IMR-90 (cell line): Measurements from ENCODE around the gene FREM3. TPM values are rescaled to one million over a fixed set of nuclear protein-coding genes. Genes with fewer than 3 reads are reported as not detected.

Experiments used
- ATAC-seq: fragments of 200-7000 bp; cut with Tn5 transposase; 2 replicates; pipeline ENCODE4 v1.9.1; 2020; ENCODE audit warnings: low read depth, mild to moderate bottlenecking, moderate library complexity
- BruUV-seq: library from RNA; stranded (reverse); fragments of 400-500 nt; replicated peaks from 2 replicates; lab custom pipeline; 2021; lab: Mats Ljungman, UMichigan
- CTCF ChIA-PET: fragments of 300-600 bp; formaldehyde crosslinking; extraction: SDS; loops from one replicate; lab custom pipeline; 2021; ENCODE audit warnings: antibody characterized with exemption; lab: Yijun Ruan, JAX
- POLR2A ChIA-PET: fragments of 300-600 bp; sonication (Branson Sonifier 250); formaldehyde crosslinking; loops from one replicate; lab custom pipeline; 2022; ENCODE audit warnings: antibody characterized with exemption; ENCODE audit not compliant: unreplicated experiment; lab: Charles Lee
- DNase-seq: peaks from one replicate; pipeline ENCODE4 v3.0.0; 2013
- H2AFZ ChIP-seq: replicated peaks from 2 replicates; pipeline ENCODE3; 2013; ENCODE audit warnings: low read length, mild to moderate bottlenecking; ENCODE audit not compliant: poor library complexity
- H2AK5ac ChIP-seq: 2 replicates; pipeline ENCODE4 v1.6.1; 2013; ENCODE audit warnings: low read depth, low read length, inconsistent platforms
- H2AK9ac ChIP-seq: replicated peaks from 2 replicates; pipeline ENCODE3; 2013; ENCODE audit warnings: mild to moderate bottlenecking, low read depth, low read length, moderate library complexity; ENCODE audit not compliant: poor library complexity
- H2BK120ac ChIP-seq: 2 replicates; pipeline ENCODE4 v1.6.1; 2013; ENCODE audit warnings: low read depth, low read length, inconsistent platforms
- H2BK15ac ChIP-seq: 3 replicates; pipeline ENCODE4 v1.6.1; 2013; ENCODE audit warnings: low read depth, low read length, inconsistent platforms
- H2BK20ac ChIP-seq: 2 replicates; pipeline ENCODE4 v1.6.1; 2013; ENCODE audit warnings: low read depth, mild to moderate bottlenecking, inconsistent platforms, low read length, moderate library complexity
- H2BK5ac ChIP-seq: 2 replicates; pipeline ENCODE4 v1.6.1; 2013; ENCODE audit warnings: mild to moderate bottlenecking, low read depth, low read length, inconsistent platforms; ENCODE audit not compliant: poor library complexity, severe bottlenecking
- H3K14ac ChIP-seq: replicated peaks from 2 replicates; pipeline ENCODE4 v1.6.1; 2013; ENCODE audit warnings: low read depth, low read length, inconsistent platforms
- H3K18ac ChIP-seq: 2 replicates; pipeline ENCODE4 v1.6.1; 2013; ENCODE audit warnings: low read depth, low read length, control low read depth
- H3K23ac ChIP-seq: 2 replicates; pipeline ENCODE4 v1.6.1; 2013; ENCODE audit warnings: low read depth, low read length, inconsistent platforms
- H3K27ac ChIP-seq: 2 replicates; pipeline ENCODE4 v1.5.1; 2013; ENCODE audit warnings: mild to moderate bottlenecking, control low read depth, low read length; ENCODE audit not compliant: insufficient read depth
- H3K27me3 ChIP-seq: 2 replicates; pipeline ENCODE4 v1.6.1; 2013; ENCODE audit warnings: low read length; ENCODE audit not compliant: control insufficient read depth, insufficient read depth
- H3K36me3 ChIP-seq: 2 replicates; pipeline ENCODE4 v1.6.1; 2013; ENCODE audit warnings: low read length, mixed read lengths; ENCODE audit not compliant: control insufficient read depth, insufficient read depth
- H3K4ac ChIP-seq: 2 replicates; pipeline ENCODE4 v1.6.1; 2013; ENCODE audit warnings: low read depth, low read length, inconsistent platforms
- H3K4me1 ChIP-seq: 2 replicates; pipeline ENCODE4 v1.6.1; 2013; ENCODE audit warnings: low read length, mixed read lengths; ENCODE audit not compliant: control insufficient read depth, insufficient read depth
- H3K4me2 ChIP-seq: 2 replicates; pipeline ENCODE4 v1.6.1; 2013; ENCODE audit warnings: low read depth, mild to moderate bottlenecking, control low read depth, low read length, moderate library complexity
- H3K4me3 ChIP-seq: 2 replicates; pipeline ENCODE4 v1.5.1; 2013; ENCODE audit warnings: low read depth, mild to moderate bottlenecking, control low read depth, low read length, moderate library complexity; ENCODE audit not compliant: insufficient read depth
- H3K56ac ChIP-seq: 2 replicates; pipeline ENCODE4 v1.6.1; 2013; ENCODE audit warnings: low read length, inconsistent platforms; ENCODE audit not compliant: insufficient read depth; ENCODE audit errors: extremely low read depth
- H3K79me1 ChIP-seq, 2 experiments: 2 replicates each; pipeline ENCODE4 v1.6.1; 2013; ENCODE audit warnings: low read length in 2 of 2, inconsistent platforms in 1 of 2, low read depth in 1 of 2
- H3K9ac ChIP-seq: 2 replicates; pipeline ENCODE4 v1.6.1; 2013; ENCODE audit warnings: low read depth, low read length, control low read depth
- H3K9me1 ChIP-seq: 2 replicates; pipeline ENCODE4 v1.6.1; 2013; ENCODE audit warnings: low read length, inconsistent platforms; ENCODE audit not compliant: insufficient read depth
- H3K9me3 ChIP-seq: 2 replicates; pipeline ENCODE4 v1.6.1; 2013; ENCODE audit warnings: low read length; ENCODE audit not compliant: control insufficient read depth, insufficient read depth
- H4K20me1 ChIP-seq: 2 replicates; pipeline ENCODE4 v1.6.1; 2013; ENCODE audit warnings: low read length, inconsistent platforms; ENCODE audit not compliant: insufficient read depth
- H4K5ac ChIP-seq: 2 replicates; pipeline ENCODE4 v1.6.1; 2013; ENCODE audit warnings: mild to moderate bottlenecking, low read depth, low read length, control low read depth
- H4K8ac ChIP-seq, 2 experiments: 2 replicates each; pipeline ENCODE4 v1.6.1; 2013; ENCODE audit warnings: low read depth in 2 of 2, low read length in 2 of 2, control low read depth in 1 of 2, inconsistent platforms in 1 of 2
- H4K91ac ChIP-seq: 2 replicates; pipeline ENCODE4 v1.6.1; 2013; ENCODE audit warnings: low read depth, low read length, inconsistent platforms; ENCODE audit not compliant: insufficient read depth
- BHLHE40 ChIP-seq: fragments of 150-350 bp; IDR thresholded peaks from 2 replicates; pipeline ENCODE4 v1.6.1; 2016; ENCODE audit warnings: mild to moderate bottlenecking, low read depth, low read length
- CEBPB ChIP-seq: IDR thresholded peaks from 2 replicates; pipeline ENCODE4 v1.6.1; 2012; ENCODE audit warnings: low read depth, low read length, improper control_type of control experiment
- CHD1 ChIP-seq: IDR thresholded peaks from 2 replicates; pipeline ENCODE4 v1.6.1; 2012; ENCODE audit warnings: low read depth, low read length, improper control_type of control experiment
- CTCF ChIP-seq: conservative IDR thresholded peaks from 2 replicates; pipeline ENCODE4 v1.5.1; 2012; ENCODE audit warnings: mild to moderate bottlenecking, low read depth, low read length, improper control_type of control experiment
- FOS ChIP-seq: fragments of 150-350 bp; IDR thresholded peaks from 2 replicates; pipeline ENCODE4 v1.6.1; 2016; ENCODE audit warnings: low read depth, low read length
- MAFK ChIP-seq: IDR thresholded peaks from 2 replicates; pipeline ENCODE4 v1.6.1; 2012; ENCODE audit warnings: low read depth, low read length, improper control_type of control experiment
- MAZ ChIP-seq: IDR thresholded peaks from 2 replicates; pipeline ENCODE4 v1.6.1; 2012; ENCODE audit warnings: low read depth, mild to moderate bottlenecking, low read length, improper control_type of control experiment, moderate library complexity, borderline replicate concordance
- MXI1 ChIP-seq: IDR thresholded peaks from 2 replicates; pipeline ENCODE4 v1.6.1; 2012; ENCODE audit warnings: low read depth, mild to moderate bottlenecking, low read length, moderate library complexity, borderline replicate concordance
- NFE2L2 ChIP-seq: fragments of 150-350 bp; IDR thresholded peaks from 2 replicates; pipeline ENCODE4 v1.6.1; 2016; ENCODE audit warnings: low read depth, mild to moderate bottlenecking, low read length
- POLR2A ChIP-seq: IDR thresholded peaks from 2 replicates; pipeline ENCODE4 v1.6.1; 2012; ENCODE audit warnings: mild to moderate bottlenecking, low read depth, low read length
- RAD21 ChIP-seq: IDR thresholded peaks from 2 replicates; pipeline ENCODE4 v1.6.1; 2012; ENCODE audit warnings: low read length, improper control_type of control experiment
- RCOR1 ChIP-seq: IDR thresholded peaks from 2 replicates; pipeline ENCODE4 v1.6.1; 2012; ENCODE audit warnings: mild to moderate bottlenecking, low read length, improper control_type of control experiment; ENCODE audit not compliant: insufficient replicate concordance
- RFX5 ChIP-seq: IDR thresholded peaks from 2 replicates; pipeline ENCODE4 v1.8.0; 2012; ENCODE audit warnings: low read depth, mild to moderate bottlenecking, low read length, moderate library complexity
- SMC3 ChIP-seq: fragments of 150-350 bp; IDR thresholded peaks from 2 replicates; pipeline ENCODE4 v1.6.1; 2016; ENCODE audit warnings: low read depth, mild to moderate bottlenecking, antibody characterized with exemption, low read length, moderate library complexity
- WGBS, 2 experiments: methylation state at CpG; one replicate each; pipeline versions ENCODE4 v1.1.5 to v1.1.7; 2013; ENCODE audit warnings: missing lambda C conversion rate in 2 of 2; ENCODE audit not compliant: insufficient read length in 1 of 2; ENCODE audit errors: extremely low coverage in 2 of 2; 5-methylcytosine and 5-hydroxymethylcytosine counted together
- dilution Hi-C: fragments of 300-500 bp; cut with HindIII; formaldehyde crosslinking; loops from one replicate; pipeline ENCODE4 v1.14.3; 2018; ENCODE audit warnings: low sequenced_read_pairs; ENCODE audit not compliant: unreplicated experiment
- in situ Hi-C: fragments of 300-500 bp; cut with MboI; formaldehyde crosslinking; loops from 3 replicates; pipeline ENCODE4 v1.14.3; 2019; ENCODE audit warnings: low sequenced_read_pairs, inconsistent platforms, mixed read lengths
- intact Hi-C: fragments of 100-400 bp; cut with micrococcal nuclease; formaldehyde crosslinking; loops from 2 replicates; pipeline ENCODE4 v1.10.0; 2022
- polyA plus RNA-seq, 3 experiments: library from polyadenylated mRNA; depleted of rRNA; stranded (reverse); fragments of >200 nt; gene quantifications; 2 replicates each; pipeline ENCODE4 v1.2.3, GENCODE V29; 2012; ENCODE audit warnings: low replicate concordance in 1 of 3
- total RNA-seq: library from RNA; depleted of rRNA; stranded (reverse); fragments of >200 nt; gene quantifications from 2 replicates; pipeline ENCODE4 v1.2.3, GENCODE V29; 2012
- TF ChIP-seq, protein P1 (sequence below): fragments of 150-350 bp; IDR thresholded peaks from 2 replicates; pipeline ENCODE4 v1.6.1; 2016; ENCODE audit warnings: low read depth, mild to moderate bottlenecking, low read length, moderate library complexity, borderline replicate concordance
- TF ChIP-seq, protein P2 (sequence below): fragments of 150-350 bp; IDR thresholded peaks from 2 replicates; pipeline ENCODE4 v1.6.1; 2017; ENCODE audit warnings: mild to moderate bottlenecking, antibody characterized with exemption, low read length, low read depth

Gene FREM3
- total and polyA plus RNA-seq, 2 of the 4 experiments (the other 2 are of a cell fraction), result not detected

DNA sequence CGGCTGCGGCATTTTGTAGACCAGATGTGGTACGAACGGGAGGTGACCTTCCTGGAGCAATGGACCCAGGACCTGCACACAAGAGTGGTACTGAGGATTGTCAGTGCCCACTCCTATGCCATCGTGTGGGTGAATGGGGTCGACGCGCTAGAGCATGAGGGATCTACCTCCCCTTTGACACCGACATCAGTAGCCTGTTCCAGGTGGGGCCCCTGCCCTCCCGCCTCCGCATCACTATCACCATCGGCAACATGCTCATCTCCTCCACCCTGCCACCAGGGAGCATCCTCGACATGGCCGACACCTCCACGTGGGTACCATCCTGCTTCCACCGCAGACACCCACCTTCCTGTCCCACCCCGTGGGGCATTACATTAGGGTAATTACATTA, 140.7 kb downstream of the FREM3 start:
- TF ChIP-seq MAFK (no peak), BHLHE40 (no peak), NFE2L2 (no peak), POLR2A (no peak), CTCF (no peak), RCOR1 (no peak), MXI1 (no peak), FOS (no peak), RFX5 (no peak), MAZ (no peak), RAD21 (no peak), CHD1 (no peak), CEBPB (no peak), SMC3 (no peak)
- TF ChIP-seq, protein P1, sequence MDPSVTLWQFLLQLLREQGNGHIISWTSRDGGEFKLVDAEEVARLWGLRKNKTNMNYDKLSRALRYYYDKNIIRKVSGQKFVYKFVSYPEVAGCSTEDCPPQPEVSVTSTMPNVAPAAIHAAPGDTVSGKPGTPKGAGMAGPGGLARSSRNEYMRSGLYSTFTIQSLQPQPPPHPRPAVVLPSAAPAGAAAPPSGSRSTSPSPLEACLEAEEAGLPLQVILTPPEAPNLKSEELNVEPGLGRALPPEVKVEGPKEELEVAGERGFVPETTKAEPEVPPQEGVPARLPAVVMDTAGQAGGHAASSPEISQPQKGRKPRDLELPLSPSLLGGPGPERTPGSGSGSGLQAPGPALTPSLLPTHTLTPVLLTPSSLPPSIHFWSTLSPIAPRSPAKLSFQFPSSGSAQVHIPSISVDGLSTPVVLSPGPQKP, result no peak
- TF ChIP-seq, protein P2, sequence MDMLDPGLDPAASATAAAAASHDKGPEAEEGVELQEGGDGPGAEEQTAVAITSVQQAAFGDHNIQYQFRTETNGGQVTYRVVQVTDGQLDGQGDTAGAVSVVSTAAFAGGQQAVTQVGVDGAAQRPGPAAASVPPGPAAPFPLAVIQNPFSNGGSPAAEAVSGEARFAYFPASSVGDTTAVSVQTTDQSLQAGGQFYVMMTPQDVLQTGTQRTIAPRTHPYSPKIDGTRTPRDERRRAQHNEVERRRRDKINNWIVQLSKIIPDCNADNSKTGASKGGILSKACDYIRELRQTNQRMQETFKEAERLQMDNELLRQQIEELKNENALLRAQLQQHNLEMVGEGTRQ, result no peak
- Histone ChIP-seq H2AK5ac (peak overlapping the region; percentile 26; the same call in 1 of the 2 replicates), H2BK20ac (no peak overlapping the region), H3K14ac (peak overlapping the region; percentile 59), H3K4me2 (peak overlapping the region; percentile 77), H2AFZ (peak overlapping the region; percentile 91), H4K91ac (peak overlapping the region; percentile 23; the same call in 1 of the 2 replicates), H2AK9ac (peak overlapping the region; percentile 87), H3K9ac (peak overlapping the region; percentile 30; the same call in 1 of the 2 replicates), H3K4me1 (no peaks in the 10 kb centered on the region), H3K18ac (no peak overlapping the region), H3K27ac (no peak overlapping the region), H3K56ac (no peak overlapping the region), H3K23ac (peak overlapping the region; percentile 87), H3K36me3 (peaks cover 4% of the 10 kb centered on the region), H3K9me3 (no peaks in the 10 kb centered on the region), H3K27me3 (no peaks in the 10 kb centered on the region), H2BK120ac (peak overlapping the region; percentile 48; the same call in 1 of the 2 replicates), H2BK5ac (no peak overlapping the region), H4K5ac (peak overlapping the region; percentile 66), H3K79me1 (no peaks in the 10 kb centered on the region), H2BK15ac (no peak overlapping the region), H4K20me1 (no peaks in the 10 kb centered on the region), H3K9me1 (peaks cover 5% of the 10 kb centered on the region), H3K4ac (peak overlapping the region; percentile 60), H4K8ac (peak overlapping the region; percentile 59 to 86), H3K4me3 (peak overlapping the region; percentile 48)
- WGBS, 2 experiments, result 49% methylated on average over 7 of the region's 17 CpGs; no CpG with 5 or more reads in 1 of the 2 experiments
- ChIA-PET POLR2A (no interaction called here), CTCF (interaction anchor here (1.5 kb wide), 1 partner anchor 28 kb away, joined by 3 read pairs; no protein-coding TSS in a partner anchor)
- BruUV-seq, result no TSS peak
- dilution Hi-C loops (no loop called here), intact Hi-C loops (no loop called here), in situ Hi-C loops (no loop called here)
- DNase-seq (no peak), ATAC-seq (no peak)
